HG02938 (cell line): Measurements from ENCODE around the gene ARSJ.
A peak's percentile ranks its signal among the peaks of the same experiment; 100 is the strongest.
"Not testable (repeated sequence)": the region's sequence is repeated elsewhere in the genome, so short reads cannot be mapped to it uniquely, and the experiment has no call there.

Experiments used
- ATAC-seq: cut with Tn5 transposase; IDR thresholded peaks from one replicate; pipeline ENCODE4 v1.9.1; 2021; ENCODE audit warnings: mild to moderate bottlenecking, moderate library complexity; ENCODE audit not compliant: unreplicated experiment

Gene ARSJ

DNA sequence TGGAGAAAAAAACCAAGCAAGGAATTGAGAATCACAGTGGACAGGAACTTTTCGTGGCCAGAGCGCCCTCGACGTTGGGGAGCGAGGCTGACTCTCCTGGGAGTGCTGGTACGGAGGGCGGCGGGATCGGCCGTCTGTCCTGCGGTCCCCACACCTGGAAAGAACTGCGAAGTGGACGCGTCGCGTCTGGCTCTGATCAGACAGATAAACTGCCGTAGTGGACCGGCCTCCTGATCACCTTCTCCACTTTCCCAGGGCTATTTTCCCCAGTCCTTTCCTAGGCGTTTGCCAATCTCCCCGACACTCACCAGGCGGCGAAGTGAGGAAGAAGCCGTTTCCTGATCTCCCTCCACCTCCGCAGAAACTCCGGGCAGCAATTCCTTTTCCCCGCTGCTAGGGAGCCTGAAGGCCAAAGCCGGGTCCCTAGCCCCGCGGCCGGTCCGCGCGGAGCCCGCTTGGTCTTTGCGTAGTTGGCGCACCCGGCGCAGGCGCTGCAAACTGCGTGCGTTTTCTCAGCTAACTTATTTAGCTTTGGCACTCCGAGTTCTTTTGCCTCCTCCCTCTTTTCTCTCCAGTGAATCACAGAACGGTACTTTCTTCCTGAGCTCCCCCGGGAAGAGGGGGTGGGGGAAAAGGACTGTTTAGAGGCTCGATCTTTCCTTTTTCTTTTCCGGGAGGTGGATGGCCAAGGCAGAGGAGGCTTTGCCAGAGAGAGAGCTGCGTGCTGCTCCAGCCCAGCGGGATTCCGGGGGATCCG lies at the start of gene ARSJ:
Gene ARSJ (minus strand): TSS at position 500 of the 757 bp plus-strand sequence. CDS start 813 bp downstream, outside the sequence.
- ATAC-seq, result no peak

GRCh38 chr4:114028071-114028470 lies 48.6 kb upstream of the ARSJ start:
- no peak for ATAC-seq

- no peak for ATAC-seq
Measured at GRCh38 chr4:114027596-114027995, 48.1 kb upstream of the ARSJ start.

GRCh38 chr4:114026447-114026846 lies 47.0 kb upstream of the ARSJ start:
- ATAC-seq, result no peak

DNA sequence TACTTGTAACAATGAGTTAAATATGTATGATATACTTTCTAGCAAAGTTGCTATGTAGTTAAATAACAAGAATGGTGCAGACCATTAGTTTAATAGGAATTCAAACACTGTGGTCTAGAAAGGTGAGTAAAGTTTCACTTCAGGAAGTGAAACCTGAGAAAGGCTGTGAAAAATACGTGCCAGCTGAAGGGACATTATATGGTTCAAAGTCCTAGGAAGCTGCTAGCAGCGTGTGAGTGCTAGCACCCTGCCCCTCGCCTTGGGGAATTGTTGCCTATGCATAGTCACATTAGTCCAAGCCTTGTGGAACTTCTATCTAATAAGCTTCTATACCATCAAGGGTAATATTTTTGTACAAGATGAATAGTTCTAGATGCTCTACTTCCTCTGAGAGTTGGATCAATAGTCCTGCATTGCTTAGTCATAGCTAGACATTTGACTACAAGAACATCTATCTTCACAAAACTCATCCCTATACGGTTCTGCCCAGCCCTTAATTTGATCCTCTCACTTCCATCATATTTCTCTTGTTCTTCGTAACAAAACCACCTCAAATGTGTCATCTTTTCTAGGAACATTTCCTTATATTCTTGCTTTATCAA lies 45.8 kb upstream of the ARSJ start:
- ATAC-seq, result peak; percentile 84

- peak; percentile 43 for ATAC-seq
Measured at GRCh38 chr4:114021451-114021850, 42.0 kb upstream of the ARSJ start.

DNA sequence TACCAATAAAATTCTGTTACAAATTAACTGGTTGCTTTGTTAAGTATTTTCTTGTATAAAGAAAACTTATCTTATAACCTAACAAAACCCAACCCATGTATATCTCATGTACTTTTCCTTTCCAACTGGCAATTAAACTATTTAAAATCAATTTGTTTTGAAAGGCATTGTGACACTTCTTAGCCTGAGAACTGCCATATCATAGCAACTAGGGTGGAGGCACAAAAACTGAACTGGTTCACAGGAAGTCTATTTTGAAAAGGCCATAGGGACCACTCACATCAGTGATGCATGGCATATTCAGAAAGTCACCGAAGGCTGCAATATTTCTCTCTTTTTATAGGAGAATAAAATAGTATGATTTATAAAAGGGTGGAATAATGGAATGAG lies 40.5 kb upstream of the ARSJ start:
- no peak for ATAC-seq

GRCh38 chr4:114019276-114019968 lies 40.0 kb upstream of the ARSJ start:
- no peak for ATAC-seq

GRCh38 chr4:114017120-114017917 lies 37.9 kb upstream of the ARSJ start:
- ATAC-seq, result no peak

GRCh38 chr4:114015444-114015899 lies 36.0 kb upstream of the ARSJ start:
- ATAC-seq, result no peak

DNA sequence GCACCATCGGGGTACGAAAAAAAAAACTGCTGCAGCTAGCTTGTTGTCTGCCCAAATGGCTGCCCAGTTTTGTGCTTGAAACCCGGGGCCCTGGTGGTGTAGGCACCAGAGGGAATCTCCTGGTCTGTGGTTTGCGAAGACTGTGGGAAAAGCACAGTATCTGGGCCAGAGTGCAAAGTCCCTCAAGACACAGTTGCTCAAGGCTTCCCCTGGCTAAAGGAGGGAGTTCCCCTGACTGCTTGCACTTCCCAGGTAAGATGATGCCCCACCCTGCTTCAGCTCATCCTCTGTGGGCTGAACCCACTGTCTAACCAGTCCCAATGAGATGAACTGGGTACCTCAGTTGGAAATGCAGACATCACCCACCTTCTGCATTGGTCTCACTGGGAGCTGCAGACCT lies 33.8 kb upstream of the ARSJ start:
- not testable (repeated sequence) for ATAC-seq

- no peak for ATAC-seq
Measured at GRCh38 chr4:114012749-114013148, 33.3 kb upstream of the ARSJ start.

GRCh38 chr4:114005569-114006442 lies 26.4 kb upstream of the ARSJ start:
- no peak for ATAC-seq

DNA sequence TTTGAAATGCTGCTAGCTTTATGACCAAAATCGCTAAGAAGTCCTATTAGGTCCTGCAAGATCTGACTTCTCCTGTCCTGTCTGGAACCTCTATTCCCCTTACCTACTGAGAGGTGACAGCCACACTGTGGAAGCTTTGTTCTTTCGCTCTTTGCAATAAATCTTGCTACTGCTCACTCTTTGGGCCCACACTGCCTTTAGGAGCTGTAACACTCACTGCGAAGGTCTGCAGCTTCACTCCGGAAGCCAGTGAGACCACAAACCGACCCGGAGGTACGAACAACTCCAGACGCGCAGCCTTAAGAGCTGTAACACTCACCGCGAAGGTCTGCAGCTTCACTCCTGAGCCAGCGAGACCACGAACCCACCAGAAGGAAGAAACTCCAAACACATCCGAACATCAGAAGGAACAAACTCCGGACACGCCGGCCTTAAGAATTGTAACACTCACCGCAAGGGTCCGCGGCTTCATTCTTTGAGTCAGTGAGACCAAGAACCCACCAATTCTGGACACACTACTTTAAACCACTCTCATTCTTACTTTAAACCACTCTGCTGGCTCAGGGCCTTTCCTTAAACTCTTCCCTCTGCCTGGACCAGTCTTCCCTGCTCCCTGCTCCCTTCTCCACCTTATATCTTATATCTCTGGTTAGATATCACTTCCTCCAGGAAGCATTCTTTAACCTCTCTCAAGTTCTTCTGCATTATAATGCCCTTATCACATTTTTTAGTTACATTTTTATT lies 25.2 kb upstream of the ARSJ start:
- ATAC-seq, result not testable (repeated sequence)

- no peak for ATAC-seq
Measured at GRCh38 chr4:113998531-113998930, 19.1 kb upstream of the ARSJ start.

DNA sequence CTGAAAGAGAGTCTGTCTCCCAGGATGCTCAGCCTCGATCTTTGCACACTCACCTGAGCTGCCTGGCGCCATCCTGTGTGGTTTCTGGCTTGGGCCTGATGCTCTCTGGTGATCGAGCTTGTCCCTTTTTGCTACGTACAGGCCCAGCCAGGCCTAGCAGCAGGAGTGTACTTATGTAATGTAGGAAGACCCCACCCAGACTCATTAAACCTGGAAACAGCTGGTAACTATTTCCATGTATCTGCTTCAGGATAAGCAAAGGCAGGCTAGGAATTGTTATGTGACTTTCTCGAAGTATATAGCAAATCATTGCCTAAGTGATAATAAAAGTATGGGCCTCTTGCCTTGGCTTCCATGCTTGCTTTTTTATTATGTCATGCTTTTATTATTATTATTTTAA lies 18.6 kb upstream of the ARSJ start:
- ATAC-seq, result no peak

DNA sequence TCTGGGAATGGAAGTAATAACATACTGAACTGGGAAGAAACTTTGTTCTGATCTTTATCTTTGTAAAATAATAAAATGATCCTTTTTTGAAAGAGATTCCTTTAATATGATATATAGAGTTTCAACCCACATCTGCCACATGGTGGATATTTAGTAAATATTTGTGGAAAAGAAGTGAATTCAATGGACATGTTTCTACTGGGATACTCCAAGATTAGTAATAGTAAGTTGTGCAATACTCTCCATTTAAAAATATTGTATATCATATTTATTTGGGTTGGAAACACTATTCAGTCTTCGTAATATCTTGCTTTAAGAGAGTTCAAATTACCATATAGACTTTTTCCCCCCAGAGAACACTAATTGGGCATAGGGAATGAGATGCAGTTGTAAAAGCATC lies 17.8 kb upstream of the ARSJ start:
- ATAC-seq, result no peak

GRCh38 chr4:113996599-113997177 lies 17.2 kb upstream of the ARSJ start:
- ATAC-seq, result no peak

DNA sequence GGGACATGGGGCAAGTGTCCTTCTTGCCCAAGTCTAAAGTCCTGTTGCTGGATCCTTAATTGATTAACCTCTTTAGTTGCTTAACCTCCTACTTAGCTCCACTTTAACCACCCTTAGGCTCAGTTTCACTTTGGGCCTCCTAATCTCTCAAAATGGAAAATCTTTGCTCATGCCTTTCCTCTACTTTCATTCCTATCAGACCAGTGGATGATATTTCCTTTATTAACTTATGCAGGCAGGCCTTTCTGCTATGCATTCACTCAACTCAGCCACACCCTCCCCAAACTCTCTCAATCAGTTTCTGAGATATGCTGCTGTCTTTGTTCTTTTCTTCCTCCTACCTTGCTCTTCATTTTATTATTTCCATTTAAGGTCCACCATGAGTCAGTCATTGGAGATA lies 14.4 kb upstream of the ARSJ start:
- no peak for ATAC-seq
